IPS-15b (cell line): ENCODE measurements around the gene TPM4.
"Not testable (repeated sequence)": the region's sequence is repeated elsewhere in the genome, so short reads cannot be mapped to it uniquely, and the experiment has no call there.

ENCODE experiments used
- H3K27me3 ChIP-seq: one replicate; pipeline ENCODE4 v1.6.1; 2013; ENCODE audit warnings: low read length; ENCODE audit not compliant: control insufficient read depth, insufficient read depth
- H3K36me3 ChIP-seq: one replicate; pipeline ENCODE4 v1.6.1; 2013; ENCODE audit warnings: low read length; ENCODE audit not compliant: control insufficient read depth, insufficient read depth
- H3K4me1 ChIP-seq: one replicate; pipeline ENCODE4 v1.6.1; 2013; ENCODE audit warnings: mild to moderate bottlenecking, low read length; ENCODE audit not compliant: control insufficient read depth, insufficient read depth
- H3K4me3 ChIP-seq: one replicate; pipeline ENCODE4 v1.5.1; 2013; ENCODE audit warnings: low read depth, low read length
- H3K9ac ChIP-seq: one replicate; pipeline ENCODE4 v1.6.1; 2013; ENCODE audit warnings: low read depth, mild to moderate bottlenecking, low read length
- H3K9me3 ChIP-seq: one replicate; pipeline ENCODE4 v1.6.1; 2013; ENCODE audit warnings: mild to moderate bottlenecking, low read length; ENCODE audit not compliant: control insufficient read depth, insufficient read depth

Gene TPM4

GRCh38 chr19:16076958-16077611, 790 bp downstream of the TPM4 start:
- peak overlapping the region; percentile 82 for H3K4me3 ChIP-seq
- H3K36me3 ChIP-seq: peaks cover 13% of the 10 kb centered on the region
- no peaks in the 10 kb centered on the region for H3K27me3 ChIP-seq
- peaks cover 20% of the 10 kb centered on the region for H3K4me1 ChIP-seq
- no peaks in the 10 kb centered on the region for H3K9me3 ChIP-seq
- H3K9ac ChIP-seq: peak overlapping the region; percentile 92

- Histone ChIP-seq H3K4me1 (peaks cover 20% of the 10 kb centered on the region), H3K4me3 (peak overlapping the region; percentile 82), H3K27me3 (no peaks in the 10 kb centered on the region), H3K9me3 (no peaks in the 10 kb centered on the region), H3K36me3 (peaks cover 19% of the 10 kb centered on the region), H3K9ac (peak overlapping the region; percentile 94)
Measured at GRCh38 chr19:16077984-16078758, 1.9 kb downstream of the TPM4 start.

GRCh38 chr19:16078759-16079707, 2.7 kb downstream of the TPM4 start:
- H3K4me1 ChIP-seq: peaks cover 19% of the 10 kb centered on the region
- no peaks in the 10 kb centered on the region for H3K27me3 ChIP-seq
- peak overlapping the region; percentile 82 for H3K4me3 ChIP-seq
- peaks cover 27% of the 10 kb centered on the region for H3K36me3 ChIP-seq
- no peaks in the 10 kb centered on the region for H3K9me3 ChIP-seq
- H3K9ac ChIP-seq: peak overlapping the region; percentile 94

DNA sequence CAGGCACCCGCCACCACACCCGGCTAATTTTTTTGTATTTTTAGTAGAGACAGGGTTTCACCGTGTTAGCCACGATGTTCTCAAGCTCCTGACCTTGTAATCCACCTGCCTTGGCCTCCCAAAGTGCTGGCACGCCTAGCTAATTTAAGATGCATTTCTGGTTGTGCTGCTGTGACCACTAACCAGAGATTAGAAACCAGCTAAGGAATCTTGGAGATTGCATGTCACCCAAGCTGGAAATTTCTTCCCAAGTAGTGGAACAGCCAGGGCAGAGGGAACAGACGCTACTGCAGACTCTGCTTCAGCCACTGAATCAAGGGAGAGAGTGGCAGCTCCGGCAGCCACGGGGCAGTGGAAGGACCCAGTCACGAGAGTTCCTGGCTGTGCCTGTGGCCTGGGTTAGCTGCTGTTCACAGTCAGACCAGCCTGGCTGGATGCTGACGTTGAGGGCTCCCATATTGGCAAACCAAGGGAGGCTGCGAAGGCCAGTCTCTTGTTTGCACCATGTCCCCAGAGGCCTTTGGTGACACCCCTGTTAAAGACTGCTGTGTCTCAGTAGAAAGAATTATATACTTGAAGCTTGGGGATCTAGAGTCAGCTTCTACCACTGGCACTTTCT, 7.9 kb downstream of the TPM4 start:
- peaks cover 64% of the 10 kb centered on the region for H3K36me3 ChIP-seq
- H3K9me3 ChIP-seq: no peaks in the 10 kb centered on the region
- no peak overlapping the region for H3K9ac ChIP-seq
- H3K4me3 ChIP-seq: no peak overlapping the region
- H3K4me1 ChIP-seq: peaks cover 6% of the 10 kb centered on the region
- no peaks in the 10 kb centered on the region for H3K27me3 ChIP-seq

GRCh38 chr19:16085115-16085514, 8.8 kb downstream of the TPM4 start:
- Histone ChIP-seq H3K36me3 (peaks cover 69% of the 10 kb centered on the region), H3K4me1 (peaks cover under 1% of the 10 kb centered on the region), H3K9ac (no peak overlapping the region), H3K27me3 (no peaks in the 10 kb centered on the region), H3K4me3 (no peak overlapping the region), H3K9me3 (no peaks in the 10 kb centered on the region)

- not testable (repeated sequence) for H3K4me1 ChIP-seq, H3K27me3 ChIP-seq, H3K4me3 ChIP-seq, H3K9ac ChIP-seq, H3K9me3 ChIP-seq
- H3K36me3 ChIP-seq: peaks cover 70% of the 10 kb centered on the region
Measured at GRCh38 chr19:16087404-16087803, 11.1 kb downstream of the TPM4 start.

DNA sequence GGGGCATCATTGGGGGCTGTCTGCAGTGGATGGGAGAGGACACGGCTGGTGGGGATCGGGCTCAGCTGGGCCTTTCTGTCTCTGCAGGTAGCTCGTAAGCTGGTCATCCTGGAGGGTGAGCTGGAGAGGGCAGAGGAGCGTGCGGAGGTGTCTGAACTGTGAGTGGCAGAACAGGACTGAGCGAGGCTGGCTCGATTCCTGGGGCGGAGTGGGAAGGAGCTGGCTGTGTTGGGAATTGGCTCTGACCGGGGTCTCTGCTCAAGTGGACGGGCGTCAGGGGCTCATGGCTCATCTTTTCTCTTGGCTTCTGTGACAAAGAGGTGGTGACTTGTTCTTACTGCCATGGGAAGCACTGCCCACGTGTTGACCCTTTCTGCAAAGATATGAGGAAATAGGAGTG, 11.6 kb downstream of the TPM4 start:
- no peaks in the 10 kb centered on the region for H3K9me3 ChIP-seq
- no peak overlapping the region for H3K9ac ChIP-seq
- H3K36me3 ChIP-seq: peaks cover 72% of the 10 kb centered on the region
- no peaks in the 10 kb centered on the region for H3K27me3 ChIP-seq
- H3K4me3 ChIP-seq: no peak overlapping the region
- H3K4me1 ChIP-seq: no peaks in the 10 kb centered on the region

DNA sequence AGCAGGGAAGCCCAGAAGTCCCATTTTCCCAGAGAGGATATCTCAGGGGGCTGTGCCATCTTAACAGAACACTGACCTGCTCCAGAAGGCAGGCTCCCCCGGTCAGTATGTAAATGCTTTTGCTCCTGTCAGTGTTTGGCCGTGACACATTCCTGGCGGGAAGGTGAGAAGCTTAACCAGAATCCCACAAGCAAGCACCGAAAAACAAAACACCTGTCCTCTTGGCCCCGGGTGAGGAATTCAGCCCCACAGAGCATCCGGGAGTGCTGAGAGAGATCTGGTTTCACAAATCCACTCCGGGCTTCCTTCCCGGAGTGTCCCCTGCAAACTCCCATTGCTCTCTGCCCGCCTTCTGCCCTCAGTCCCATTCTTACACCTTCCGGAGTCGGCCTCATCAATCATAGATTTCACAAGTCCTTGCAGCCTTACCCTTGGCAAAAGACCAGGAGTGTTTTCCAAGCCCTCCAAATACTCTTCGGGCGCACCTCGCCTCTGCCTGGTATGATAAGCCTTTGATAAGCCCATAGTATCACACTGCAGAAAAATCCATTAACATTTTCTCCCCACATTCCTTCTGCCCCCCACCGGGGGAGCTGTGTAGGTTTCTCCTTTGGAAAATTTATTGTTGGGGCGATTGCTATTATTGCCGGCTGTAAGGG, 12.2 kb downstream of the TPM4 start:
- no peak overlapping the region for H3K9ac ChIP-seq
- H3K36me3 ChIP-seq: peaks cover 72% of the 10 kb centered on the region
- no peak overlapping the region for H3K4me3 ChIP-seq
- H3K27me3 ChIP-seq: no peaks in the 10 kb centered on the region
- H3K4me1 ChIP-seq: no peaks in the 10 kb centered on the region
- H3K9me3 ChIP-seq: no peaks in the 10 kb centered on the region

DNA sequence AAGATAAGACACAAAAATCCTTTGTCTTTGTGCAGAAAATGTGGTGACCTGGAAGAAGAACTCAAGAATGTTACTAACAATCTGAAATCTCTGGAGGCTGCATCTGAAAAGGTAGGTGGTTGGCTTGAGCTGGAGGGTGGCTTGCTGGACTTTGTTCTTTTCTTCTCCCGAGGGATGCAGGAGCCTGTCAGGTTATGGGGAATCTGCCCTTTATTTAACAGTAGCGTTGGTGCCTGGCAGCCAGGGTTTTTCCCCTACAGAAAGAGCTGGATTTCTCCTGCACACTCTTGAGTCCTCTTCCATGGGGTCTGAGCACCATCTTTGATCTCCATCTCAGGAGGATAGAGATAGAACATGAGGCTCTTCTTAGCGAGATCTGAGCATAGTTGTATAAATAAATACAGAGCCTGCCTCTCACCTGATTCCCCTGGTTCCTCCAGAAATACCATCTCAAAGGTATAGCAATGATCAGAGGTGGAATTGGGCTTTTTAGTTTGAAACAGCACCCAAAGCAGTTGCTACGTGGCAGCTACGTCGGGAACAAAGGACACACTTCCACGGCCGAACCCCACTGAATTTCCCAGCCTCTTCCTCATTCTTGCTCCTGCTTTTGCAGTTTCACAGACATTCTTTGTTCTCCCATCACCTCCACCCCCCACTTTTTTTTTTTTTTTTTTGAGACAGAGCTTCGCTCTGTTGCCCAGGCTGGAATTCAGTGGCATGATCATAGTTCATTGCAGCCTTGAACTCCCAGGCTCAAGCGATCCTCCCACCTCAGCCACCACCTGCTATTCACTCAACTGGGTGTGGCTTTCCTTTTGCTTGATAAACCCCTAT, 12.9 kb downstream of the TPM4 start:
- no peak overlapping the region for H3K4me3 ChIP-seq
- H3K9ac ChIP-seq: no peak overlapping the region
- H3K9me3 ChIP-seq: no peaks in the 10 kb centered on the region
- H3K27me3 ChIP-seq: no peaks in the 10 kb centered on the region
- no peaks in the 10 kb centered on the region for H3K4me1 ChIP-seq
- H3K36me3 ChIP-seq: peaks cover 71% of the 10 kb centered on the region

DNA sequence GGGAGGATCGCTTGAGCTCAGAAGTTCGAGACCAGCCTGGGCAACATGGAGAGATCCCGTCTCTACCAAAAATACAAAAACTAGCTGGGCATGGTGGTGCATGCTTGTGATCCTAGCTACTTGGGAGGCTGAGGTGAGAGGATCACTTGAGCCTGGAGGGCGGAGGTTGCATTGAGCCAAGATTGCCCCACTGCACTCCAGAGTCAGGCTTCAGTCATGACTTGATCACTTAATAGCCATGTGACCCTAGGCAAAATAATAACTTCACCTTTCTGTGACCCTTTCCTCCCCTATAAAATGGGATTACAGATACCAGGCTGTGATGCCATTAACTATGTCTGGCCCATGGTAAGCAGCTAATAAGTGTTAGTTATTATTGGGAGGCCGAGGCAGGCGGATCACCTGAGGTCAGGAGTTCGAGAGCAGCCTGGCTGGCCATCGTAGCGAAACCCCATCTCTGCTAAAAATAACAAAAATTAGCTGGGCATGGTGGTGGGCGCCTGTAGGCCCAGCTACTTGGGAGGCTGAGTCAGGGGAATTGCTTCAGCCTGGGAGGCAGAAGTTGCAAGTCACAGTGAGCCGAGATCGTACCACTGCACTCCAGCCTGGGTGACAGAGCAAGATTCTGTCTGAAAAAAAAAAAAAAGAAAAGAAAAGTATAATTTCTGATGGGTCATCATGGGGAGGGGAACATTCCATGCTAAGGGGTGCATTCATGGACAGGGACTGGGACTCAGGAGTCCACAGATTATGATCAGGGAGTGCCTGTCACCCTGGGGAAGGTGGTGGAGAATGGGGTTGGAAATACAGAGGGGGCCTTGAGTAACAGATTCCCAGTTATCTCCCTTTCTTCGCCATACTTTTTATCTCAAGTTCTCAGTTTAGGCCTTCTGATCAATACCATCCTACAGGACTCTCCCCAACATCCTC, 15.5 kb downstream of the TPM4 start:
- Histone ChIP-seq H3K9ac (no peak overlapping the region), H3K4me1 (no peaks in the 10 kb centered on the region), H3K27me3 (no peaks in the 10 kb centered on the region), H3K4me3 (no peak overlapping the region), H3K9me3 (no peaks in the 10 kb centered on the region), H3K36me3 (peaks cover 72% of the 10 kb centered on the region)
